Astrocyte (in vitro differentiated cells and primary cell): Measurements from ENCODE around the gene BHLHA15. TPM values are rescaled to one million over a fixed set of nuclear protein-coding genes. Genes with fewer than 3 reads are reported as not detected.

Experiments
- DNase-seq: peaks from one replicate; pipeline ENCODE4 v3.0.0-alpha.2; 2010; ENCODE audit warnings: low read depth
- FAIRE-seq: peaks from 2 replicates; lab custom pipeline; 2011; peaks lifted over from hg19 to GRCh38; lab: Jason Lieb, UNC
- H2AFZ ChIP-seq: 2 replicates; pipeline ENCODE4 v1.6.0; 2012; ENCODE audit warnings: low read depth, low read length, inconsistent platforms
- H3K27ac ChIP-seq: 2 replicates; pipeline ENCODE4 v1.5.1; 2011; ENCODE audit warnings: low read depth, low read length, inconsistent platforms
- H3K27me3 ChIP-seq: 2 replicates; pipeline ENCODE4 v1.6.0; 2011; ENCODE audit warnings: low read length, inconsistent platforms; ENCODE audit not compliant: insufficient read depth
- H3K36me3 ChIP-seq: 2 replicates; pipeline ENCODE4 v1.5.1; 2011; ENCODE audit warnings: low read length, inconsistent platforms; ENCODE audit not compliant: insufficient read depth
- H3K4me1 ChIP-seq: 2 replicates; pipeline ENCODE4 v1.5.1; 2011; ENCODE audit warnings: low read length, inconsistent platforms; ENCODE audit not compliant: insufficient read depth
- H3K4me2 ChIP-seq: 2 replicates; pipeline ENCODE4 v1.6.0; 2012; ENCODE audit warnings: low read length, inconsistent platforms
- H3K4me3 ChIP-seq: 2 replicates; pipeline ENCODE4 v1.5.1; 2011; ENCODE audit warnings: low read depth, mild to moderate bottlenecking, low read length, inconsistent platforms; ENCODE audit not compliant: insufficient read depth
- H3K79me2 ChIP-seq: 2 replicates; pipeline ENCODE4 v1.6.0; 2012; ENCODE audit warnings: mild to moderate bottlenecking, low read length, inconsistent platforms; ENCODE audit not compliant: insufficient read depth
- H3K9ac ChIP-seq: 2 replicates; pipeline ENCODE4 v1.6.0; 2012; ENCODE audit warnings: mild to moderate bottlenecking, low read length, inconsistent platforms
- H3K9me3 ChIP-seq: 2 replicates; pipeline ENCODE4 v1.5.1; 2012; ENCODE audit warnings: low read depth, mild to moderate bottlenecking, low read length, inconsistent platforms; ENCODE audit not compliant: insufficient read depth
- H4K20me1 ChIP-seq: 2 replicates; pipeline ENCODE4 v1.6.0; 2012; ENCODE audit warnings: low read length, inconsistent platforms; ENCODE audit not compliant: insufficient read depth
- H3K27ac Mint-ChIP-seq: one replicate; pipeline ENCODE4 v1.8.0; 2021; ENCODE audit warnings: mild to moderate bottlenecking, mixed read lengths; ENCODE audit not compliant: unreplicated experiment
- H3K27me3 Mint-ChIP-seq: one replicate; pipeline ENCODE4 v1.8.0; 2021; ENCODE audit warnings: low read depth, mixed read lengths; ENCODE audit not compliant: unreplicated experiment
- H3K36me3 Mint-ChIP-seq: one replicate; pipeline ENCODE4 v1.8.0; 2021; ENCODE audit warnings: low read depth, mixed read lengths; ENCODE audit not compliant: unreplicated experiment
- H3K4me1 Mint-ChIP-seq: one replicate; pipeline ENCODE4 v1.8.0; 2021; ENCODE audit warnings: low read depth, mixed read lengths; ENCODE audit not compliant: unreplicated experiment
- H3K4me3 Mint-ChIP-seq: one replicate; pipeline ENCODE4 v1.8.0; 2021; ENCODE audit warnings: mild to moderate bottlenecking, moderate library complexity, mixed read lengths; ENCODE audit not compliant: unreplicated experiment
- H3K9me3 Mint-ChIP-seq: one replicate; pipeline ENCODE4 v1.8.0; 2021; ENCODE audit warnings: mild to moderate bottlenecking, mixed read lengths; ENCODE audit not compliant: unreplicated experiment
- EZH2 ChIP-seq: IDR thresholded peaks from 2 replicates; pipeline ENCODE4 v1.6.1; 2012; ENCODE audit warnings: mild to moderate bottlenecking, low read length, inconsistent platforms; ENCODE audit not compliant: insufficient read depth
- total RNA-seq: library from RNA; stranded (reverse); gene quantifications from 2 replicates; pipeline ENCODE4 v1.2.1, GENCODE V29; 2021
- TF ChIP-seq, protein P1 (sequence below): IDR thresholded peaks from 2 replicates; pipeline ENCODE4 v1.5.1; 2011; ENCODE audit warnings: low read depth, mild to moderate bottlenecking, inconsistent platforms, low read length, moderate library complexity; ENCODE audit not compliant: insufficient read depth

BHLHA15 gene
- total RNA-seq, 1 donor from 2014 or later = 0.57 TPM

DNA sequence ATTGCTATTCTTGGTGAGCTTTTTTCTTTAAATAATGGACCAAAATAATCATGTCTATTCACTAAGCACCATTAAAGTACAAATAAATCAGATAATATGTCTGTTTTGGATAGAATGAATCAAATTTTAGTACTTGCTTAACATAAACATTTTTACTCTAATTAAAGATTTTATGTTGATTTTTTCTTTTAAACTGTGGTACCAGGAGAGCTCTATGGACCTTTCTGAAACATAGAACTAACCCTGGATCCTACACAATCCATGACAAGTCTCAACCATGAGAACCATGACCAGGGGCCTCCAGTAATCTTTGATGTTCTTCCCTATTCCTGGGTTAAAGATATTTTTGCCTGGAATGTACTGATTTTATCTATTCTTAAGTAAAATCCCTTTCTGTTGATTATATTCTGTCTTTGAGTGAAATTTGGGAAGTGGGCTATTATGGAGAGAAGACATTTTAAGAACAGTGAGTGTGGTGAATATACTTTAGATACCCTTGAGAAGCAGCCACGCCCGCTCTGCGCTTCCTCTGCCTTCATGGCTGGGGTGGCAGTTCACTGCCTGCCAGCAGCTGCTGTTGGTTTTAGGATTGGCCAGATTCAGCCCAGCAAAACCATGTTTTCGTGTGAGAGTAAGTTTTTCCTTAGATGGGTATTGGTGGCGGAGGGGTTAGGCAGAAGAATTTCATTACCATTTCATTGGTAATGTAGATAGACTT lies 42.2 kb upstream of the BHLHA15 start:
- Histone ChIP-seq H3K36me3 (no peaks in the 10 kb centered on the region), H4K20me1 (peaks cover 8% of the 10 kb centered on the region), H3K79me2 (no peaks in the 10 kb centered on the region), H3K4me1 (peaks cover 8% of the 10 kb centered on the region), H3K27ac (no peak overlapping the region), H2AFZ (no peak overlapping the region), H3K9me3 (no peaks in the 10 kb centered on the region), H3K4me2 (no peak overlapping the region), H3K9ac (no peak overlapping the region), H3K4me3 (no peak overlapping the region), H3K27me3 (no peaks in the 10 kb centered on the region)
- FAIRE-seq (no peak), DNase-seq (no peak)
- no peak overlapping the region for H3K27ac Mint-ChIP-seq
- H3K9me3 Mint-ChIP-seq = no peaks in the 10 kb centered on the region
- TF ChIP-seq EZH2 = no peak
- TF ChIP-seq, protein P1, sequence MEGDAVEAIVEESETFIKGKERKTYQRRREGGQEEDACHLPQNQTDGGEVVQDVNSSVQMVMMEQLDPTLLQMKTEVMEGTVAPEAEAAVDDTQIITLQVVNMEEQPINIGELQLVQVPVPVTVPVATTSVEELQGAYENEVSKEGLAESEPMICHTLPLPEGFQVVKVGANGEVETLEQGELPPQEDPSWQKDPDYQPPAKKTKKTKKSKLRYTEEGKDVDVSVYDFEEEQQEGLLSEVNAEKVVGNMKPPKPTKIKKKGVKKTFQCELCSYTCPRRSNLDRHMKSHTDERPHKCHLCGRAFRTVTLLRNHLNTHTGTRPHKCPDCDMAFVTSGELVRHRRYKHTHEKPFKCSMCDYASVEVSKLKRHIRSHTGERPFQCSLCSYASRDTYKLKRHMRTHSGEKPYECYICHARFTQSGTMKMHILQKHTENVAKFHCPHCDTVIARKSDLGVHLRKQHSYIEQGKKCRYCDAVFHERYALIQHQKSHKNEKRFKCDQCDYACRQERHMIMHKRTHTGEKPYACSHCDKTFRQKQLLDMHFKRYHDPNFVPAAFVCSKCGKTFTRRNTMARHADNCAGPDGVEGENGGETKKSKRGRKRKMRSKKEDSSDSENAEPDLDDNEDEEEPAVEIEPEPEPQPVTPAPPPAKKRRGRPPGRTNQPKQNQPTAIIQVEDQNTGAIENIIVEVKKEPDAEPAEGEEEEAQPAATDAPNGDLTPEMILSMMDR = no peak
- peaks cover 2% of the 10 kb centered on the region for H3K36me3 Mint-ChIP-seq
- H3K27me3 Mint-ChIP-seq = no peaks in the 10 kb centered on the region
- H3K4me1 Mint-ChIP-seq = peaks cover 2% of the 10 kb centered on the region
- no peak overlapping the region for H3K4me3 Mint-ChIP-seq

- no peak for DNase-seq
- no peak overlapping the region for H3K27ac ChIP-seq
- Mint-ChIP-seq H3K27me3 (no peaks in the 10 kb centered on the region), H3K27ac (no peak overlapping the region), H3K9me3 (no peaks in the 10 kb centered on the region), H3K36me3 (peaks cover 2% of the 10 kb centered on the region), H3K4me3 (no peak overlapping the region), H3K4me1 (no peaks in the 10 kb centered on the region)
- H4K20me1 ChIP-seq = peaks cover 4% of the 10 kb centered on the region
- FAIRE-seq = no peak
- H3K27me3 ChIP-seq = no peaks in the 10 kb centered on the region
- no peak overlapping the region for H2AFZ ChIP-seq
- TF ChIP-seq, protein P1 = no peak
- H3K4me2 ChIP-seq = no peak overlapping the region
- no peaks in the 10 kb centered on the region for H3K79me2 ChIP-seq
- no peaks in the 10 kb centered on the region for H3K9me3 ChIP-seq
- no peak overlapping the region for H3K9ac ChIP-seq
- no peaks in the 10 kb centered on the region for H3K36me3 ChIP-seq
- H3K4me1 ChIP-seq = no peaks in the 10 kb centered on the region
- H3K4me3 ChIP-seq = no peak overlapping the region
Observed at GRCh38 chr7:98170966-98171365, 40.3 kb upstream of the BHLHA15 start.

GRCh38 chr7:98171449-98171848 lies 39.8 kb upstream of the BHLHA15 start:
- TF ChIP-seq EZH2 = no peak
- TF ChIP-seq, protein P1 = no peak
- Mint-ChIP-seq H3K4me1 (no peaks in the 10 kb centered on the region), H3K27ac (no peak overlapping the region), H3K27me3 (no peaks in the 10 kb centered on the region), H3K4me3 (no peak overlapping the region), H3K36me3 (peaks cover 2% of the 10 kb centered on the region), H3K9me3 (no peaks in the 10 kb centered on the region)
- Histone ChIP-seq H4K20me1 (peaks cover 3% of the 10 kb centered on the region), H3K36me3 (no peaks in the 10 kb centered on the region), H3K9me3 (no peaks in the 10 kb centered on the region), H3K27ac (no peak overlapping the region), H3K79me2 (no peaks in the 10 kb centered on the region), H3K4me1 (no peaks in the 10 kb centered on the region), H3K4me2 (no peak overlapping the region), H2AFZ (no peak overlapping the region), H3K4me3 (no peak overlapping the region), H3K27me3 (no peaks in the 10 kb centered on the region), H3K9ac (no peak overlapping the region)
- DNase-seq (no peak), FAIRE-seq (no peak)
